ENCODE measurements around the gene ADGRL3.

ADGRL3 gene

DNA sequence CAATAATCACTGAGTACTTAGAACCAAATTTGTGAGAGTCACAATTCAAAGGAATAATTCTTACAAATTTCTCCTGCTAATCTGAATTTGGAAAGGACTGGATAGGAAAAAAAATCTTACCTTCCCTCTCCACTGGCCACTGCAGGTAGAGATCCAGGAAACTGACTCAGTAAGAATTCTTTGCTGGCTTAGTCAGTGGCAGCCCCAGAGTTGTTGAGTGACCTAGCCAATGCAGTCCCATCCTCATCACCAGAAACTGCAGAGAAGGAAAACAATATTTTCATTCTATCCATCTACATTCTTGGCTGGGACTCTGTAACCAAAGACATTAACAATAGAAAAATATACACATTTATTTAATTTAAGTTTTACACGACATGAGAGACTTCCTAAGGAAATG, 572.0 kb downstream of the ADGRL3 start:
- CTCF ChIA-PET: no interaction called here
- POLR2A ChIA-PET: no interaction called here
- TF ChIP-seq CTCF (IDR thresholded peaks at IDR 0.05; ENCODE audit: control extremely low read depth, extremely low read depth, low read depth, missing control alignments): no peak
- DNase-seq (ENCODE audit: extremely low spot score): no peak

DNA sequence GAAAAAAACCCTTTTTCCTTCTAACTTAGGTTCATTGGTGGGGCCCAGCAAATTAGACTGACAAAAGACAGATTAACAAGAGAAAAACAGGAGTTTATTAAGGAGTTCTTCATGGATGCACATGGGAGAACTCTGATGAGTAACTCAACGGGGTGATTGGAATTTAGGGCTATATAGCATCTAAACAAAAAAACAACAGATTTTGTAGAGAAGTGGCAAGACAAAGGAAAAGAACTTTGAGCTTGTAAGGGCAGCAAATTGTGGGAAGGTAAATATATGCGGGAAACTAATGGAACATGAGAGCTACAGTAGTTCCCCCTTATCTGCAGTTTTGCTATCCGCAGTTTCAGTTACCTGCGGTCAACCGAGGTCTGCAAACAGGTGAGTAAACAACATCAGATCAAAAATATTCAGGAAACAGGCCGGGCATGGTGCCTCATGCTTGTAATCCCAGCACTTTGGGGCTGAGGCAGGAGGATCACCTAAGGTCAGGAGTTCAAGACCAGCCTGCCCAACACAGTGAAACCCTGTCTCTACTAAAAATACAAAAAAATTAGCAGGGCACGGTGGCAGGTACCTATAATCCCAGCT, 573.6 kb downstream of the ADGRL3 start:
- ChIA-PET CTCF (no interaction called here), POLR2A (no interaction called here)
- no peak for DNase-seq (ENCODE audit: extremely low spot score)
- no peak for TF ChIP-seq CTCF (IDR thresholded peaks at IDR 0.05; ENCODE audit: control extremely low read depth, extremely low read depth, low read depth, missing control alignments)

DNA sequence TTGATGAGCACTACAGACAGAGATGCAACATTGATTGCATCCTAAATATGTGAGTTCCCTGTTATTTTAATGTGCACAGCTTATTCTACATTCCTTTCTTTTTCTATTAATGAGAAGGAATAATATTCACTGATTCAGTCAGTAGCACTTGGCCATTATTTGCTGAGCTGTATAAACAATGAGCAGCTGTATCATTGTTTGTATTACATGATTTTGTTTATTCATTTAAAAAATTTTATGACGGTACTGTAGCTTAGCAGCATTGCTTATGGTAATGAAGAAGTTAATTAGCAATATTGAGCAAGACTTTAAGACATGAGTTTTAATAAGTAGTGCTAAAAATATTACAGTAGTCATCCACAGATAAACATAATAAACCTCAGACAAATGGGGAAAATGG, 582.0 kb downstream of the ADGRL3 start:
- CTCF ChIA-PET: no interaction called here
- POLR2A ChIA-PET: no interaction called here
- no peak for DNase-seq (ENCODE audit: extremely low spot score)
- no peak for TF ChIP-seq CTCF (IDR thresholded peaks at IDR 0.05; ENCODE audit: control extremely low read depth, extremely low read depth, low read depth, missing control alignments)

- DNase-seq (ENCODE audit: extremely low spot score): no peak
- TF ChIP-seq CTCF (IDR thresholded peaks at IDR 0.05; ENCODE audit: control extremely low read depth, extremely low read depth, low read depth, missing control alignments): no peak
- ChIA-PET CTCF (no interaction called here), POLR2A (no interaction called here)
These were observed 582.9 kb downstream of the ADGRL3 start for GRCh38 chr4:61783050-61783449.

GRCh38 chr4:61785761-61786160, 585.6 kb downstream of the ADGRL3 start:
- TF ChIP-seq CTCF (IDR thresholded peaks at IDR 0.05; ENCODE audit: control extremely low read depth, extremely low read depth, low read depth, missing control alignments): no peak
- DNase-seq (ENCODE audit: extremely low spot score): no peak

GRCh38 chr4:61786211-61786610, 586.1 kb downstream of the ADGRL3 start:
- ChIA-PET POLR2A (no interaction called here), CTCF (interaction anchor here (1.1 to 1.2 kb wide), 2 partner anchors 9 to 10 kb away, joined by 3 read pairs; no protein-coding TSS in a partner anchor)
- no peak for TF ChIP-seq CTCF (IDR thresholded peaks at IDR 0.05; ENCODE audit: control extremely low read depth, extremely low read depth, low read depth, missing control alignments)
- DNase-seq (ENCODE audit: extremely low spot score): no peak

More at GRCh38 chr4:61785761-61786160, 585.6 kb downstream of the ADGRL3 start:
- ChIA-PET POLR2A (no interaction called here), CTCF (interaction anchor here (1.1 to 1.2 kb wide), 2 partner anchors 9 to 10 kb away, joined by 3 read pairs; no protein-coding TSS in a partner anchor)

Measured in GM10248 (cell line).